CD1c-positive myeloid dendritic cell (primary cell): Measurements from ENCODE around the gene TBX22.
"Not testable (repeated sequence)": the region's sequence is repeated elsewhere in the genome, so short reads cannot be mapped to it uniquely, and the experiment has no call there.

Experiments
- DNase-seq: peaks from one replicate; pipeline ENCODE4 v3.0.0-alpha.2; 2016; ENCODE audit errors: extremely low spot score

TBX22 gene

GRCh38 chrX:80014141-80014940, at the start of gene TBX22:
TSS of gene TBX22 (plus strand) at chrX:80014753. CDS start at chrX:80022270, 7,517 bp downstream.
- DNase-seq: no peak

GRCh38 chrX:79975605-79976004, 38.9 kb upstream of the TBX22 start:
- no peak for DNase-seq

GRCh38 chrX:80004458-80004857, 10.1 kb upstream of the TBX22 start:
- no peak for DNase-seq

GRCh38 chrX:80011522-80011921, 3.0 kb upstream of the TBX22 start:
- no peak for DNase-seq

GRCh38 chrX:80016182-80016581, 1.6 kb downstream of the TBX22 start:
- DNase-seq: no peak

- DNase-seq: no peak
These were observed 7.1 kb downstream of the TBX22 start for GRCh38 chrX:80021621-80022020.

- DNase-seq: no peak
These were observed 7.9 kb downstream of the TBX22 start for GRCh38 chrX:80022363-80023031.

- no peak for DNase-seq
These were observed 11.6 kb downstream of the TBX22 start for GRCh38 chrX:80026116-80026515.

- DNase-seq: not testable (repeated sequence)
These were observed 51.6 kb downstream of the TBX22 start for GRCh38 chrX:80066156-80066555.

- not testable (repeated sequence) for DNase-seq
These were observed 61.1 kb downstream of the TBX22 start for GRCh38 chrX:80075625-80076024.
